CD14-positive monocyte (primary cell): ENCODE data around the gene PLXNC1. TPM values are rescaled to one million over a fixed set of nuclear protein-coding genes. Genes with fewer than 3 reads are reported as not detected.

Source experiments
- DNase-seq, 3 donors: peaks; one replicate each; pipeline ENCODE4 v3.0.0-alpha.2; 2011 to 2022
- H2AFZ ChIP-seq: 2 replicates; pipeline ENCODE4 v1.6.0; 2012; ENCODE audit warnings: mild to moderate bottlenecking, low read depth, low read length, inconsistent platforms; ENCODE audit not compliant: insufficient read depth, poor library complexity, severe bottlenecking
- H3K27ac ChIP-seq, 2 donors: 1 replicate in 1 of 2; 2 replicates in 1 of 2; pipeline ENCODE4 v1.5.1; 2012 to 2013; ENCODE audit warnings: low read length in 2 of 2, control low read depth in 1 of 2, inconsistent platforms in 1 of 2, low read depth in 1 of 2, mild to moderate bottlenecking in 1 of 2
- H3K27me3 ChIP-seq, 2 donors: one replicate each; pipeline versions ENCODE4 v1.6.0 to v1.6.1; 2011 to 2013; ENCODE audit warnings: low read length in 2 of 2; ENCODE audit not compliant: control insufficient read depth in 2 of 2, insufficient read depth in 2 of 2
- H3K36me3 ChIP-seq, 2 donors: replicated peaks in 1 of 2; 1 replicate in 1 of 2; 2 replicates in 1 of 2; pipeline versions ENCODE4 v1.5.1 to v1.6.1; 2012 to 2013; ENCODE audit warnings: low read length in 2 of 2, control low read depth in 1 of 2, inconsistent platforms in 1 of 2, mild to moderate bottlenecking in 1 of 2; ENCODE audit not compliant: insufficient read depth in 2 of 2, control insufficient read depth in 1 of 2
- H3K4me1 ChIP-seq, 2 donors: 1 replicate in 1 of 2; 2 replicates in 1 of 2; pipeline versions ENCODE4 v1.5.1 to v1.6.1; 2012 to 2013; ENCODE audit warnings: low read length in 2 of 2, control low read depth in 1 of 2, inconsistent platforms in 1 of 2, mild to moderate bottlenecking in 1 of 2, moderate library complexity in 1 of 2; ENCODE audit not compliant: insufficient read depth in 2 of 2, control insufficient read depth in 1 of 2
- H3K4me2 ChIP-seq: replicated peaks from 2 replicates; pipeline ENCODE3; 2012; ENCODE audit warnings: low read length, moderate library complexity, mild to moderate bottlenecking; ENCODE audit not compliant: poor library complexity, severe bottlenecking; ENCODE audit errors: extremely low read depth
- H3K4me3 ChIP-seq, 3 experiments: fragments of 200-600 bp in 1 of 3; sonication (generic) in 1 of 3; replicated peaks in 1 of 3; 1 replicate in 2 of 3; 2 replicates in 1 of 3; pipeline ENCODE4 v1.5.1; 2011 to 2013; ENCODE audit warnings: low read length in 3 of 3, mild to moderate bottlenecking in 3 of 3, control low read depth in 2 of 3, low read depth in 2 of 3, inconsistent platforms in 1 of 3, moderate library complexity in 1 of 3
- H3K79me2 ChIP-seq: 2 replicates; pipeline ENCODE4 v1.6.0; 2012; ENCODE audit warnings: mild to moderate bottlenecking, control low read depth, inconsistent platforms, low read length, moderate library complexity; ENCODE audit not compliant: insufficient read depth
- H3K9ac ChIP-seq: 2 replicates; pipeline ENCODE4 v1.6.0; 2017; ENCODE audit warnings: low read length, mild to moderate bottlenecking; ENCODE audit not compliant: insufficient read depth, poor library complexity, severe bottlenecking
- H3K9me3 ChIP-seq, 2 donors: replicated peaks in 1 of 2; 1 replicate in 1 of 2; 2 replicates in 1 of 2; pipeline versions ENCODE4 v1.5.1 to v1.6.1; 2012 to 2013; ENCODE audit warnings: low read length in 2 of 2, control low read depth in 1 of 2; ENCODE audit not compliant: control insufficient read depth in 1 of 2, insufficient read depth in 1 of 2
- H4K20me1 ChIP-seq: 2 replicates; pipeline ENCODE4 v1.6.0; 2012; ENCODE audit warnings: mild to moderate bottlenecking, low read length, control low read depth, moderate library complexity; ENCODE audit not compliant: insufficient read depth
- H3K27ac Mint-ChIP-seq, 7 donors: one replicate each; pipeline ENCODE4 v1.8.0; 2020; ENCODE audit warnings: mild to moderate bottlenecking in 7 of 7, mixed read lengths in 7 of 7, moderate library complexity in 6 of 7, inconsistent platforms in 2 of 7
- H3K27me3 Mint-ChIP-seq, 3 donors: one replicate each; pipeline ENCODE4 v1.8.0; 2021 to 2022; ENCODE audit warnings: low read depth in 3 of 3, mild to moderate bottlenecking in 3 of 3, mixed read lengths in 3 of 3, moderate library complexity in 3 of 3, inconsistent platforms in 1 of 3
- H3K36me3 Mint-ChIP-seq, 2 donors: one replicate each; pipeline ENCODE4 v1.8.0; 2020; ENCODE audit warnings: mixed read lengths in 2 of 2, inconsistent platforms in 1 of 2, mild to moderate bottlenecking in 1 of 2
- H3K4me1 Mint-ChIP-seq: one replicate; pipeline ENCODE4 v1.8.0; 2020; ENCODE audit warnings: mild to moderate bottlenecking, mixed read lengths
- H3K4me3 Mint-ChIP-seq, 2 donors: one replicate each; pipeline ENCODE4 v1.8.0; 2020; ENCODE audit warnings: mild to moderate bottlenecking in 2 of 2, mixed read lengths in 2 of 2, moderate library complexity in 1 of 2
- H3K9me3 Mint-ChIP-seq, 7 donors: one replicate each; pipeline ENCODE4 v1.8.0; 2020 to 2022; ENCODE audit warnings: mixed read lengths in 7 of 7, mild to moderate bottlenecking in 6 of 7, moderate library complexity in 6 of 7, inconsistent platforms in 2 of 7
- WGBS: methylation state at CpG from one replicate; pipeline ENCODE4 v1.1.5; 2013; ENCODE audit warnings: missing lambda C conversion rate; ENCODE audit not compliant: insufficient coverage; 5-methylcytosine and 5-hydroxymethylcytosine counted together
- intact Hi-C, 2 donors: fragments of 100-400 bp; cut with micrococcal nuclease; formaldehyde crosslinking; loops; one replicate each; pipeline versions ENCODE4 v1.15.0 to v1.15.1; 2023
- polyA plus RNA-seq, 3 donors: library from polyadenylated mRNA; depleted of rRNA in 1 of 3; unstranded in 2 of 3; stranded (reverse) in 1 of 3; fragments of 300-500 nt in 2 of 3; fragments of >200 nt in 1 of 3; fragmentation: Illumina TruSeq in 2 of 3; gene quantifications; 1 replicate in 2 of 3; 2 replicates in 1 of 3; pipeline ENCODE4 v1.2.3, GENCODE V29; 2012 to 2021
- TF ChIP-seq, protein P1 (sequence below): fragments of 200-600 bp; IDR thresholded peaks from one replicate; pipeline ENCODE4 v1.8.0; 2022; ENCODE audit warnings: antibody characterized with exemption, mild to moderate bottlenecking

PLXNC1 gene
- polyA plus RNA-seq, 3 donors: 14.3 to 35.2 (median 15.4) TPM

DNA sequence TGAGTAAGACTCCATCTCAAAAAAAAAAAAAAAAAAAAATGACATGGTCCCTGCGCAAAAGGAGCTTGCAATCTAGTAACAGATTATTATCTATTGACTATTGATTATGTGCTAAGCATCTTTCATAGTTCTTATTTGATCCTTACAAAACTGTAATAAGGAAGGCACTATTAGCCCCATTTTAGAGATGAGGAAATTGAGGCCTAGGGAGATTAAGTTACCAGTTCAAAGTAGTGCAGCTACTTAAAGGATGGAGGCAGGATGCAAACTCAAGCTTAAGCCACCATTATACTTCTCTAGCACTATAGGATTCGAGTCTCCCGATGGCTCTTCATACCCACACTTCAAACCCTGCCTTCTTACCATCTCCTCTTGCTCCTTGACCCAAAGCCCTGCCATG lies 31.3 kb downstream of the PLXNC1 start:
- Histone ChIP-seq H3K4me2 (no peak overlapping the region), H3K27me3 (no peaks in the 10 kb centered on the region), H4K20me1 (peaks cover 41% of the 10 kb centered on the region), H3K36me3 (peaks cover 12 to 43% of the 10 kb centered on the region in 2 donors), H3K79me2 (peaks cover 8% of the 10 kb centered on the region), H3K4me1 (peaks cover 44 to 45% of the 10 kb centered on the region in 2 donors), H3K27ac (peak overlapping the region in 1 of 2 donors; percentile 67), H3K9ac (no peak overlapping the region), H2AFZ (no peak overlapping the region), H3K4me3 (no peak overlapping the region), H3K9me3 (peaks cover 5 to 8% of the 10 kb centered on the region in 2 donors)
- intact Hi-C loops: loop anchor here in 1 of 2 donors (5.0 to 10.0 kb wide), 2 partner anchors 32 to 465 kb away; partner anchors contain the start of gene PLXNC1
- Mint-ChIP-seq H3K4me1 (peaks cover 38% of the 10 kb centered on the region), H3K27me3 (peaks cover 0 to 5% (median 2%) of the 10 kb centered on the region in 3 donors), H3K27ac (peak overlapping the region in 5 of 7 donors; percentile 26 to 74 (median 68)), H3K4me3 (no peak overlapping the region), H3K36me3 (peaks cover 38 to 61% of the 10 kb centered on the region in 2 donors), H3K9me3 (peaks cover 5 to 13% (median 9%) of the 10 kb centered on the region in 7 donors)
- TF ChIP-seq, protein P1, sequence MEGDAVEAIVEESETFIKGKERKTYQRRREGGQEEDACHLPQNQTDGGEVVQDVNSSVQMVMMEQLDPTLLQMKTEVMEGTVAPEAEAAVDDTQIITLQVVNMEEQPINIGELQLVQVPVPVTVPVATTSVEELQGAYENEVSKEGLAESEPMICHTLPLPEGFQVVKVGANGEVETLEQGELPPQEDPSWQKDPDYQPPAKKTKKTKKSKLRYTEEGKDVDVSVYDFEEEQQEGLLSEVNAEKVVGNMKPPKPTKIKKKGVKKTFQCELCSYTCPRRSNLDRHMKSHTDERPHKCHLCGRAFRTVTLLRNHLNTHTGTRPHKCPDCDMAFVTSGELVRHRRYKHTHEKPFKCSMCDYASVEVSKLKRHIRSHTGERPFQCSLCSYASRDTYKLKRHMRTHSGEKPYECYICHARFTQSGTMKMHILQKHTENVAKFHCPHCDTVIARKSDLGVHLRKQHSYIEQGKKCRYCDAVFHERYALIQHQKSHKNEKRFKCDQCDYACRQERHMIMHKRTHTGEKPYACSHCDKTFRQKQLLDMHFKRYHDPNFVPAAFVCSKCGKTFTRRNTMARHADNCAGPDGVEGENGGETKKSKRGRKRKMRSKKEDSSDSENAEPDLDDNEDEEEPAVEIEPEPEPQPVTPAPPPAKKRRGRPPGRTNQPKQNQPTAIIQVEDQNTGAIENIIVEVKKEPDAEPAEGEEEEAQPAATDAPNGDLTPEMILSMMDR: no peak
- no peak for DNase-seq
- WGBS: 50% methylated on average over 2 of the region's 3 CpGs

DNA sequence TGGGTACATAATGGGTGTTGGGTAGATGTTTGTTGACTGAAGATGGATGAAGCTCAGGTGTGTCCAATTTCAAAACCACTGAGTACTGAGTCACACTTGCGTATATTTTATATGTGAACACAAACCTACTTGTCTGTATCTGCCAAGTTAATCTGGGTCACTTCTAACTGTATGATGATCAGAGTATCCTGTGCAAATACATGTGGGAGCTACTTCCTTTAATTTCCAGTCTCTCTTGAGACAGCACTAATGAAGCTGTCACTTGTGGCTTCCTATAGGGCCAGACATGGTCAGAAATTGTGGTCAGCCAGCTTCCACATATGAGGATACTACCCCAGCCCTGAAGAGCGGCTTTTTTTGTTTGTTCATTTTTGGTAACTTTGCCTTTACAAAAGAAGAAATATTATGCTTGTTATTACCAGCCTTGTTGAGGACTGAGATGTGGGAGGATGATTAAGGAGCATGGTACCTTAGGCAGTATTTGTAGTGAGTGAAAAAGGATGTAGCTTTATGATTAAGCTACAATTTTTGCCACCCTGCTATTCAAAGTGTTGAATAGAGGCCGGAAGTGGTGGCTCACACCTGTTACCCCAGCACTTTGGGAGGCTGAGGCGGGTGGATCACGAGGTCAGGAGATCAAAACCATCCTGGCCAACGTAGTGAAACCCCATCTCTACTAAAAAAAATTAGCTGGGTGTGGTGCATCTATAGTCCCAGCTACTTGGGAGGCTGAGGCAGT lies 32.4 kb downstream of the PLXNC1 start:
- no peak overlapping the region for H3K9ac ChIP-seq
- H3K36me3 Mint-ChIP-seq: peaks cover 34 to 65% of the 10 kb centered on the region in 2 donors
- H3K27me3 ChIP-seq: no peaks in the 10 kb centered on the region
- peaks cover 8% of the 10 kb centered on the region for H3K79me2 ChIP-seq
- peak overlapping the region in 1 of 2 donors; percentile 67 for H3K27ac ChIP-seq
- H3K27ac Mint-ChIP-seq: peak overlapping the region; percentile 34 to 79 (median 72)
- peaks cover 34 to 35% of the 10 kb centered on the region in 2 donors for H3K4me1 ChIP-seq
- 0% methylated on average over 1 of the region's 6 CpGs for WGBS
- H3K9me3 ChIP-seq: peaks cover 5 to 8% of the 10 kb centered on the region in 2 donors
- no peak overlapping the region for H3K4me3 ChIP-seq
- peak; percentile 76 to 84 (median 78) for DNase-seq
- H3K36me3 ChIP-seq: peaks cover 17 to 53% of the 10 kb centered on the region in 2 donors
- peaks cover 5 to 13% (median 9%) of the 10 kb centered on the region in 7 donors for H3K9me3 Mint-ChIP-seq
- TF ChIP-seq, protein P1: no peak
- H3K4me3 Mint-ChIP-seq: no peak overlapping the region
- H3K4me1 Mint-ChIP-seq: peaks cover 28% of the 10 kb centered on the region
- H3K4me2 ChIP-seq: no peak overlapping the region
- intact Hi-C loops: loop anchor here in 1 of 2 donors (5.0 kb wide), 1 partner anchor 33 kb away; the partner anchor contains the start of gene PLXNC1
- H3K27me3 Mint-ChIP-seq: peaks cover 0 to 5% (median 2%) of the 10 kb centered on the region in 3 donors
- H4K20me1 ChIP-seq: peaks cover 50% of the 10 kb centered on the region
- no peak overlapping the region for H2AFZ ChIP-seq
